HepG2 (cell line): Measurements from ENCODE around the gene CFI. TPM values are rescaled to one million over a fixed set of nuclear protein-coding genes. Genes with fewer than 3 reads are reported as not detected.

Source experiments
- ATAC-seq: fragments of 200-7000 bp; cut with Tn5 transposase; 3 replicates; pipeline ENCODE4 v1.9.1; 2020; ENCODE audit warnings: mild to moderate bottlenecking, moderate library complexity
- BruUV-seq: library from RNA; stranded (reverse); fragments of 400-500 nt; replicated peaks from 2 replicates; lab custom pipeline; 2021; lab: Mats Ljungman, UMichigan
- CTCF ChIA-PET: fragments of 300-600 bp; formaldehyde crosslinking; extraction: SDS; loops from one replicate; lab custom pipeline; 2021; ENCODE audit warnings: low total read pairs, inconsistent platforms, low intra/inter-chr PET ratio; lab: Yijun Ruan, JAX
- POLR2A ChIA-PET: fragments of 350-600 bp; sonication (Branson Sonifier 250); formaldehyde crosslinking; loops from one replicate; lab custom pipeline; 2020; ENCODE audit warnings: antibody characterized with exemption, inconsistent platforms; lab: Yijun Ruan, JAX
- DNase-seq: peaks from one replicate; pipeline ENCODE4 v3.0.0-alpha.2; 2015; ENCODE audit warnings: low spot score
- FAIRE-seq: peaks from 3 replicates; lab custom pipeline; 2011; peaks lifted over from hg19 to GRCh38; lab: Jason Lieb, UNC
- H2AFZ ChIP-seq: one replicate; pipeline ENCODE4 v1.6.1; 2011; ENCODE audit warnings: low read length, inconsistent platforms
- H3K27ac ChIP-seq: fragments of 300-600 bp; 3 replicates; pipeline ENCODE4 v1.8.0; 2011; ENCODE audit warnings: mixed run types, mild to moderate bottlenecking, mixed read lengths, low read length, inconsistent platforms; ENCODE audit not compliant: insufficient read depth; ENCODE audit errors: extremely low read length
- H3K27me3 ChIP-seq, 2 experiments: fragments of 200-600 bp in 1 of 2; 2 replicates in 1 of 2; 3 replicates in 1 of 2; pipeline versions ENCODE4 v1.6.0 to v1.8.0; 2011; ENCODE audit warnings: low read length in 2 of 2, mild to moderate bottlenecking in 2 of 2, moderate library complexity in 2 of 2, inconsistent platforms in 1 of 2; ENCODE audit not compliant: insufficient read depth in 2 of 2, control insufficient read depth in 1 of 2
- H3K36me3 ChIP-seq, 2 experiments: fragments of 200-600 bp in 1 of 2; replicated peaks in 1 of 2; 2 replicates in 1 of 2; 3 replicates in 1 of 2; pipeline versions ENCODE4 v1.5.1 to v1.8.0; 2011; ENCODE audit warnings: low read length in 2 of 2, inconsistent platforms in 1 of 2; ENCODE audit not compliant: insufficient read depth in 2 of 2, control insufficient read depth in 1 of 2
- H3K4me1 ChIP-seq: 2 replicates; pipeline ENCODE4 v1.5.1; 2012; ENCODE audit warnings: low read length, inconsistent platforms; ENCODE audit not compliant: insufficient read depth
- H3K4me2 ChIP-seq: 2 replicates; pipeline ENCODE4 v1.6.0; 2011; ENCODE audit warnings: low read depth, low read length, inconsistent platforms
- H3K4me3 ChIP-seq, 3 experiments: fragments of 200-600 bp in 1 of 3; sonication (generic), shearing (Covaris generic) in 1 of 3; replicated peaks in 1 of 3; 2 replicates each; pipeline ENCODE4 v1.5.1; 2011 to 2016; ENCODE audit warnings: low read length in 3 of 3, inconsistent platforms in 2 of 3, low read depth in 2 of 3, mild to moderate bottlenecking in 2 of 3, control low read depth in 1 of 3, mixed read lengths in 1 of 3; ENCODE audit not compliant: insufficient read depth in 1 of 3
- H3K79me2 ChIP-seq: one replicate; pipeline ENCODE4 v1.6.1; 2011; ENCODE audit warnings: low read length, inconsistent platforms; ENCODE audit not compliant: insufficient read depth
- H3K9ac ChIP-seq: 2 replicates; pipeline ENCODE4 v1.6.0; 2011; ENCODE audit warnings: mild to moderate bottlenecking, low read depth, low read length, inconsistent platforms; ENCODE audit not compliant: insufficient read depth
- H3K9me3 ChIP-seq: 2 replicates; pipeline ENCODE4 v1.5.1; 2012; ENCODE audit warnings: mild to moderate bottlenecking, low read length
- H4K20me1 ChIP-seq: 2 replicates; pipeline ENCODE4 v1.6.0; 2011; ENCODE audit warnings: inconsistent platforms, mild to moderate bottlenecking, low read length, moderate library complexity; ENCODE audit not compliant: insufficient read depth
- CEBPB ChIP-seq: IDR thresholded peaks from 2 replicates; pipeline ENCODE4 v1.6.1; 2011; ENCODE audit warnings: low read depth, low read length, improper control_type of control experiment, borderline replicate concordance
- ELF4 ChIP-seq: sonication (generic); formaldehyde crosslinking; IDR thresholded peaks from 2 replicates; pipeline ENCODE4 v1.5.0; 2020; ENCODE audit warnings: missing genetic modification reagents, mild to moderate bottlenecking, moderate library complexity, borderline replicate concordance
- HNRNPL ChIP-seq: fragments of 200-400 bp; formaldehyde crosslinking; IDR thresholded peaks from 2 replicates; pipeline ENCODE4 v1.6.1; 2017; ENCODE audit warnings: mild to moderate bottlenecking, low read depth, low read length
- PRMT3 ChIP-seq: sonication (generic); formaldehyde crosslinking; IDR thresholded peaks from 2 replicates; pipeline ENCODE4 v1.8.1; 2022; ENCODE audit warnings: low read depth, mild to moderate bottlenecking, moderate library complexity, missing genetic modification reagents, borderline replicate concordance
- SMAD3 ChIP-seq: sonication (generic); formaldehyde crosslinking; IDR thresholded peaks from 2 replicates; pipeline ENCODE4 v1.4.0; 2020; ENCODE audit warnings: missing genetic modification reagents
- STAG1 ChIP-seq: sonication (generic); formaldehyde crosslinking; IDR thresholded peaks from 2 replicates; pipeline ENCODE4 v1.4.0; 2020; ENCODE audit warnings: missing genetic modification reagents
- TAF15 ChIP-seq: fragments of 200-400 bp; formaldehyde crosslinking; IDR thresholded peaks from one replicate; pipeline ENCODE4 v1.6.1; 2018; ENCODE audit warnings: mild to moderate bottlenecking, low read depth, low read length; ENCODE audit not compliant: poor library complexity, severe bottlenecking
- ZNF136 ChIP-seq: sonication (generic); formaldehyde crosslinking; IDR thresholded peaks from 2 replicates; pipeline ENCODE4 v1.8.1; 2022; ENCODE audit warnings: low read depth, mild to moderate bottlenecking, moderate library complexity, missing genetic modification reagents
- ZNF484 ChIP-seq: sonication (generic); formaldehyde crosslinking; IDR thresholded peaks from 2 replicates; pipeline ENCODE4 v1.5.1; 2020; ENCODE audit warnings: mild to moderate bottlenecking, low read depth, missing genetic modification reagents, borderline replicate concordance
- ZNF496 ChIP-seq: sonication (generic); formaldehyde crosslinking; IDR thresholded peaks from 2 replicates; pipeline ENCODE4 v1.8.1; 2023; ENCODE audit warnings: mild to moderate bottlenecking, moderate library complexity, missing genetic modification reagents; ENCODE audit not compliant: insufficient replicate concordance
- ZNF547 ChIP-seq: sonication (generic); formaldehyde crosslinking; IDR thresholded peaks from 2 replicates; pipeline ENCODE4 v1.5.1; 2020; ENCODE audit warnings: mild to moderate bottlenecking, missing genetic modification reagents
- ZNF589 ChIP-seq: sonication (generic); formaldehyde crosslinking; conservative IDR thresholded peaks from 2 replicates; pipeline ENCODE4 v1.8.0; 2022; ENCODE audit warnings: mild to moderate bottlenecking, moderate library complexity, missing genetic modification reagents
- ZNF672 ChIP-seq: sonication (generic); formaldehyde crosslinking; IDR thresholded peaks from 2 replicates; pipeline ENCODE4 v1.8.1; 2022; ENCODE audit warnings: missing genetic modification reagents
- WGBS: methylation state at CpG from one replicate; pipeline ENCODE4 v1.1.6; 2017; ENCODE audit warnings: low lambda C conversion rate; 5-methylcytosine and 5-hydroxymethylcytosine counted together
- in situ Hi-C: cut with HindIII; loops from 2 replicates; pipeline ENCODE4 v1.10.0; 2017; ENCODE audit warnings: low pct_unique_long_range_greater_than_20kb; ENCODE audit not compliant: extremely low pct_ligation_motif_present
- intact Hi-C: fragments of 100-400 bp; cut with micrococcal nuclease; formaldehyde crosslinking; loops from one replicate; pipeline ENCODE4 v1.10.0; 2022; ENCODE audit not compliant: unreplicated experiment
- polyA plus RNA-seq, 8 experiments: library from polyadenylated mRNA; depleted of rRNA in 3 of 8; stranded (reverse) in 7 of 8; unstranded in 1 of 8; fragments of >200 nt; fragmentation: Illumina TruSeq in 4 of 8; extraction: Trizol in 4 of 8; gene quantifications; 2 replicates each; pipeline versions ENCODE4 v1.2.1 to v1.2.3, GENCODE V29; 2011 to 2016; ENCODE audit warnings: low read depth in 4 of 8, missing spikeins in 1 of 8, mixed read lengths in 1 of 8; ENCODE audit not compliant: insufficient read depth in 1 of 8
- total RNA-seq, 5 experiments: library from RNA; depleted of rRNA; stranded (reverse); fragments of >200 nt; fragmentation: Illumina TruSeq; extraction: Trizol; gene quantifications; 2 replicates each; pipeline ENCODE4 v1.2.3, GENCODE V29; 2016; ENCODE audit warnings: low read depth in 1 of 5

Gene CFI
- total and polyA plus RNA-seq, 2 of the 13 experiments (the other 11 are each of a cell fraction or from before 2014, with no cell fraction given): 284 to 337 TPM

GRCh38 chr4:109827672-109828071, 25.9 kb upstream of the CFI start, which contains the start of gene RRH:
Gene RRH, plus strand, starts transcription at chr4:109827972. Its CDS starts 56 bp downstream, at chr4:109828028.
- no peak within 1 kb of the TSS for H2AFZ ChIP-seq
- H3K79me2 ChIP-seq: no peaks in the 10 kb centered on the region
- ChIA-PET CTCF (interaction anchor here (1.4 kb wide), 1 partner anchor 124 kb away, joined by 3 read pairs; the partner anchor contains the start of gene CASP6), POLR2A (no interaction called here)
- H3K27ac ChIP-seq: no peak within 1 kb of the TSS
- H3K27me3 ChIP-seq: no peaks in the 10 kb centered on the region
- no peak within 1 kb of the TSS for H3K4me2 ChIP-seq
- DNase-seq (no peak), ATAC-seq (no peak), FAIRE-seq (no peak)
- H4K20me1 ChIP-seq: no peaks in the 10 kb centered on the region; the same call in 1 of the 2 replicates
- H3K9ac ChIP-seq: no peak within 1 kb of the TSS
- TF ChIP-seq ZNF547 (no peak), CEBPB (no peak), TAF15 (no peak), ZNF484 (CRISPR knock-in tag) (no peak), ZNF589 (CRISPR knock-in tag) (no peak), STAG1 (no peak), HNRNPL (no peak), ZNF496 (no peak), PRMT3 (CRISPR knock-in tag) (no peak), ZNF672 (CRISPR knock-in tag) (no peak), ZNF136 (CRISPR knock-in tag) (no peak), ELF4 (no peak), SMAD3 (no peak)
- 99% methylated on average over 2 of the region's 2 CpGs for WGBS
- intact Hi-C loops (loop anchor here (5.0 kb wide), 1 partner anchor 150 kb away; no protein-coding TSS in a partner anchor), in situ Hi-C loops (no loop called here)
- H3K36me3 ChIP-seq: peaks cover 3 to 14% of the 10 kb centered on the region in 2 experiments; a peak in 4 of 5 replicates
- no TSS peak for BruUV-seq
- H3K9me3 ChIP-seq: no peaks in the 10 kb centered on the region
- no peaks in the 10 kb centered on the region for H3K4me1 ChIP-seq
- no peak within 1 kb of the TSS for H3K4me3 ChIP-seq
